ENCODE data around the gene KRCC1. TPM values are rescaled to one million over a fixed set of nuclear protein-coding genes. Genes with fewer than 3 reads are reported as not detected.
"Not testable (repeated sequence)": the region's sequence is repeated elsewhere in the genome, so short reads cannot be mapped to it uniquely, and the experiment has no call there.

KRCC1 gene
- total RNA-seq, 1 experiment from 2014 or later = 33.1 TPM

GRCh38 chr2:88077080-88077479 lies 21.5 kb upstream of the KRCC1 start:
- no peak for DNase-seq (ENCODE audit: low read depth)

- peak; percentile 19 for DNase-seq (ENCODE audit: low read depth)
Observed at GRCh38 chr2:88074854-88075292, 19.3 kb upstream of the KRCC1 start.

- DNase-seq (ENCODE audit: low read depth) = no peak
Observed at GRCh38 chr2:88074150-88074549, 18.6 kb upstream of the KRCC1 start.

- DNase-seq (ENCODE audit: low read depth) = no peak
Observed at GRCh38 chr2:88071365-88071764, 15.8 kb upstream of the KRCC1 start.

- DNase-seq (ENCODE audit: low read depth) = no peak
Observed at GRCh38 chr2:88070055-88070454, 14.5 kb upstream of the KRCC1 start.

- DNase-seq (ENCODE audit: low read depth) = no peak
Observed at GRCh38 chr2:88069117-88069516, 13.5 kb upstream of the KRCC1 start.

- DNase-seq (ENCODE audit: low read depth) = no peak
Observed at GRCh38 chr2:88068044-88068443, 12.5 kb upstream of the KRCC1 start.

- no peak for DNase-seq (ENCODE audit: low read depth)
Observed at GRCh38 chr2:88067598-88067997, 12.0 kb upstream of the KRCC1 start, which contains the start of gene SMYD1. SMYD1 (plus strand) TSS chr2:88067825; CDS start chr2:88067865, 40 bp downstream.

- no peak for DNase-seq (ENCODE audit: low read depth)
Observed at GRCh38 chr2:88067189-88067588, 11.6 kb upstream of the KRCC1 start.

GRCh38 chr2:88066543-88066942 lies 11.0 kb upstream of the KRCC1 start:
- DNase-seq (ENCODE audit: low read depth) = no peak

GRCh38 chr2:88061295-88061694 lies 5.7 kb upstream of the KRCC1 start:
- no peak for DNase-seq (ENCODE audit: low read depth)

GRCh38 chr2:88060907-88061275 lies 5.3 kb upstream of the KRCC1 start:
- DNase-seq (ENCODE audit: low read depth) = no peak

GRCh38 chr2:88059979-88060906 lies 4.7 kb upstream of the KRCC1 start:
- DNase-seq (ENCODE audit: low read depth) = peak; percentile 19

GRCh38 chr2:88058191-88058590 lies 2.6 kb upstream of the KRCC1 start:
- no peak for DNase-seq (ENCODE audit: low read depth)

- no peak for DNase-seq (ENCODE audit: low read depth)
Observed at GRCh38 chr2:88057437-88057844, 1.9 kb upstream of the KRCC1 start.

GRCh38 chr2:88054782-88055370 lies 707 bp downstream of the KRCC1 start:
- DNase-seq (ENCODE audit: low read depth) = peak; percentile 19

GRCh38 chr2:88053934-88054781 lies 1.4 kb downstream of the KRCC1 start:
- no peak for DNase-seq (ENCODE audit: low read depth)

- no peak for DNase-seq (ENCODE audit: low read depth)
Observed at GRCh38 chr2:88053296-88053695, 2.3 kb downstream of the KRCC1 start.

- DNase-seq (ENCODE audit: low read depth) = no peak
Observed at GRCh38 chr2:88051792-88052191, 3.8 kb downstream of the KRCC1 start.

GRCh38 chr2:88049622-88050021 lies 6.0 kb downstream of the KRCC1 start:
- DNase-seq (ENCODE audit: low read depth) = no peak

GRCh38 chr2:88048541-88048940 lies 7.0 kb downstream of the KRCC1 start:
- no peak for DNase-seq (ENCODE audit: low read depth)

GRCh38 chr2:88045561-88045960 lies 10.0 kb downstream of the KRCC1 start:
- not testable (repeated sequence) for DNase-seq (ENCODE audit: low read depth)
